LHCN-M2 (cell line): ENCODE measurements around the gene HOXB8. TPM values are rescaled to one million over a fixed set of nuclear protein-coding genes. Genes with fewer than 3 reads are reported as not detected.

ENCODE experiments used
- DNase-seq: peaks from one replicate; pipeline ENCODE4 v3.0.0-alpha.2; 2012; ENCODE audit warnings: low read depth
- polyA plus RNA-seq: library from polyadenylated mRNA; unstranded; fragments of >200 nt; gene quantifications from one replicate; pipeline ENCODE4 v1.2.1, GENCODE V29; 2012; ENCODE audit warnings: missing spikeins
- total RNA-seq: library from RNA; depleted of rRNA; stranded (reverse); fragments of >200 nt; gene quantifications from 2 replicates; pipeline ENCODE4 v1.2.3, GENCODE V29; 2014; rRNA removed

Gene HOXB8
- total RNA-seq = 22.9 and 23.5 TPM in 2 replicates
- 15.5 TPM for polyA plus RNA-seq

GRCh38 chr17:48615047-48615962 is at the start of gene HOXB8:
Gene HOXB8, minus strand, starts transcription at chr17:48615292. Its CDS starts 588 bp downstream, at chr17:48614704.
- peak; percentile 63 for DNase-seq

- no peak for DNase-seq
Measured at GRCh38 chr17:48663134-48663924, 48.2 kb upstream of the HOXB8 start.

GRCh38 chr17:48655913-48656312 is 40.8 kb upstream of the HOXB8 start:
- no peak for DNase-seq

- DNase-seq = peak; percentile 61
Measured at GRCh38 chr17:48649741-48650140, 34.6 kb upstream of the HOXB8 start.

- DNase-seq = no peak
Measured at GRCh38 chr17:48647963-48648245, 32.8 kb upstream of the HOXB8 start.

GRCh38 chr17:48647103-48647962 is 32.2 kb upstream of the HOXB8 start:
- DNase-seq = no peak

GRCh38 chr17:48646183-48647102 is 31.4 kb upstream of the HOXB8 start:
- no peak for DNase-seq

- DNase-seq = no peak
Measured at GRCh38 chr17:48645639-48646182, 30.6 kb upstream of the HOXB8 start.

- no peak for DNase-seq
Measured at GRCh38 chr17:48644910-48645557, 29.9 kb upstream of the HOXB8 start.

GRCh38 chr17:48644159-48644558 is 29.1 kb upstream of the HOXB8 start:
- no peak for DNase-seq

- no peak for DNase-seq
Measured at GRCh38 chr17:48643697-48644012, 28.6 kb upstream of the HOXB8 start.

- no peak for DNase-seq
Measured at GRCh38 chr17:48642843-48643696, 28.0 kb upstream of the HOXB8 start.

- DNase-seq = no peak
Measured at GRCh38 chr17:48642059-48642842, 27.2 kb upstream of the HOXB8 start.

GRCh38 chr17:48641541-48642058 is 26.5 kb upstream of the HOXB8 start:
- no peak for DNase-seq

- DNase-seq = no peak
Measured at GRCh38 chr17:48640858-48641180, 25.7 kb upstream of the HOXB8 start.

- no peak for DNase-seq
Measured at GRCh38 chr17:48639982-48640857, 25.1 kb upstream of the HOXB8 start.

- no peak for DNase-seq
Measured at GRCh38 chr17:48639136-48639535, 24.0 kb upstream of the HOXB8 start.
